ENCODE results near the gene CD1E.

The CD1E gene

GRCh38 chr1:158353303-158354075, at the start of gene CD1E:
TSS of gene CD1E (plus strand) at chr1:158353894. CDS start at chr1:158353989, 95 bp downstream.
- H3K4me1 ChIP-seq (ENCODE audit: control insufficient read depth, insufficient read depth, low read length) = no peaks in the 10 kb centered on the region
- POLR2A ChIA-PET = no interaction called here
- CTCF ChIA-PET = interaction anchor here (0.6 to 0.7 kb wide), 3 partner anchors 18 to 795 kb away, joined by 3 to 4 read pairs (median 4); no protein-coding TSS in a partner anchor
- no peak within 1 kb of the TSS for H3K27ac ChIP-seq (ENCODE audit: extremely low read depth, low read depth, low read length)
- TF ChIP-seq ZNF514 (tag by site-specific recombination; IDR thresholded peaks at IDR 0.05) (no peak), PRDM4 (tag by site-specific recombination; IDR thresholded peaks at IDR 0.05) (no peak), MEIS1 (CRISPR knock-in tag; IDR thresholded peaks at IDR 0.05; ENCODE audit: borderline replicate concordance) (no peak), ZBTB20 (tag by site-specific recombination; IDR thresholded peaks at IDR 0.05) (no peak), ZNF654 (tag by site-specific recombination; IDR thresholded peaks at IDR 0.05; ENCODE audit: low read depth) (no peak), ZNF544 (tag by site-specific recombination; IDR thresholded peaks at IDR 0.05) (no peak), AEBP2 (tag by site-specific recombination; IDR thresholded peaks at IDR 0.05; ENCODE audit: borderline replicate concordance) (no peak), ZNF571 (tag by site-specific recombination; IDR thresholded peaks at IDR 0.05) (no peak), ZNF580 (tag by site-specific recombination; IDR thresholded peaks at IDR 0.05) (no peak), ZNF341 (tag by site-specific recombination; IDR thresholded peaks at IDR 0.05; ENCODE audit: low read depth) (no peak), ZXDB (tag by site-specific recombination; IDR thresholded peaks at IDR 0.05) (no peak), ZNF324 (tag by site-specific recombination; IDR thresholded peaks at IDR 0.05) (no peak), ZNF26 (tag by site-specific recombination; IDR thresholded peaks at IDR 0.05) (no peak)
- no peaks in the 10 kb centered on the region for H3K9me3 ChIP-seq (ENCODE audit: control insufficient read depth, insufficient read depth, low read depth, low read length)
- no peak within 1 kb of the TSS for H3K4me3 ChIP-seq (ENCODE audit: low read depth, low read length)
- no peaks in the 10 kb centered on the region for H3K36me3 ChIP-seq (ENCODE audit: control insufficient read depth in 2 of 2, insufficient read depth in 1 of 2, low read length in 2 of 2)

GRCh38 chr1:158310623-158311022, 43.1 kb upstream of the CD1E start:
- H3K9me3 ChIP-seq (ENCODE audit: control insufficient read depth, insufficient read depth, low read depth, low read length) = no peaks in the 10 kb centered on the region
- TF ChIP-seq SCRT1 (tag by site-specific recombination; IDR thresholded peaks at IDR 0.05; ENCODE audit: borderline replicate concordance) (no peak), CTCF (tag by site-specific recombination; IDR thresholded peaks at IDR 0.05) (no peak), ZNF585B (tag by site-specific recombination; IDR thresholded peaks at IDR 0.05) (no peak), ZNF837 (tag by site-specific recombination; IDR thresholded peaks at IDR 0.05) (no peak), ZNF624 (tag by site-specific recombination; IDR thresholded peaks at IDR 0.05) (no peak), ZSCAN5A (tag by site-specific recombination; IDR thresholded peaks at IDR 0.05) (no peak), ZNF138 (tag by site-specific recombination; IDR thresholded peaks at IDR 0.05; ENCODE audit: borderline replicate concordance) (no peak), ZNF311 (tag by site-specific recombination; IDR thresholded peaks at IDR 0.05; ENCODE audit: borderline replicate concordance) (no peak), ZSCAN30 (tag by site-specific recombination; IDR thresholded peaks at IDR 0.05) (no peak)
- ChIA-PET POLR2A (no interaction called here), CTCF (no interaction called here)
- no peak overlapping the region for H3K4me3 ChIP-seq (ENCODE audit: low read depth, low read length)
- no peaks in the 10 kb centered on the region for H3K36me3 ChIP-seq (ENCODE audit: control insufficient read depth in 2 of 2, insufficient read depth in 1 of 2, low read length in 2 of 2)
- H3K27ac ChIP-seq (ENCODE audit: extremely low read depth, low read depth, low read length) = no peak overlapping the region
- no peaks in the 10 kb centered on the region for H3K4me1 ChIP-seq (ENCODE audit: control insufficient read depth, insufficient read depth, low read length)
